CD4-positive, alpha-beta T cell treated with Interleukin-12 subunit alpha and Interleukin-12 subunit beta, for 1 hour (primary cell): ENCODE data around the gene BEAN1.
"Not testable (repeated sequence)": the region's sequence is repeated elsewhere in the genome, so short reads cannot be mapped to it uniquely, and the experiment has no call there.

Source experiments
- DNase-seq: peaks from one replicate; pipeline ENCODE4 v3.0.0-alpha.2; 2020

Gene BEAN1

DNA sequence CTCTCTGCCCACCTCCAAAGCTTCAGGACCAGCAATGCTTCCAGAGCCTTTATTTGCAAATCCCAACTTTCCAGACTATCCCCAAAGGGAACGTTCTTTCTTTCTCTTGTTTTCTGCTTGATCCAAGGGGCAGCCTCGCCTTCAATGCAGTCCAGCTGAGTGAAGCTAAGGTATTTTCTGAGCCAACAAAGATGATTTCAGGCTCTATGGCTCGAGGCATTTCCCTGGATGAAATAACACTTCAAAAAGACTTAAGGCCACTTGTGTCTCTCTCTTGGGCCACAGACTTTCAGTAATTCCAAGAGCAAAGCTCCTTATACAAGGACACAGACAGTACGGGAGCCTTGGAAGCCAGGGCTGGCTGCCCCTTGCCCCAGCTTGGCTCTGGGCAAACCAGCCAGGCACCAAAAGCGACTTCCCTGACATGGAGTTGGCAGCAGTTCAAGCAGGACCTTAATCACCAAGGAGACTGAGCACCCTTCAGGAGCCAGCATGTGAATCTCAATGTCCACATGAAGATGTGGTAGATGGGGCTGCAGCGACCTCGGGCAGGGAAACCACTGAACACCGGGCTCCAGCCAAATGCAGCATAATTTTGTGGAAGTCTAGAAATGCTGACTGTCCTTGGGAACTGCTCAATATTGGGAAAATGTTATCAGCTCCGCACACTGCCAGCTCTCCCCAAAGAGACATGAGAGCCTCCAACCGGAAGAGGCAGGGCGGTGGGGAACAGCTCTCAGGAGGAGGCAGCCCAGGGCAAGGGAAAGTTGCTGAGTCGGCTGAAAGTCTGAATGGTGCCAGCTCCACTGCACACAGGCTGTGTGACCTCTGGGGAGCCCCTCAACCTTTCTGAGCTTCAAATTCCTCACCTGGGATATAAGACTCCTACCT lies 83.9 kb downstream of the BEAN1 start:
- no peak for DNase-seq

GRCh38 chr16:66511602-66512271 lies 84.6 kb downstream of the BEAN1 start:
- DNase-seq: peak; percentile 22

- DNase-seq: no peak
These were observed 85.4 kb downstream of the BEAN1 start for GRCh38 chr16:66512272-66513110.

DNA sequence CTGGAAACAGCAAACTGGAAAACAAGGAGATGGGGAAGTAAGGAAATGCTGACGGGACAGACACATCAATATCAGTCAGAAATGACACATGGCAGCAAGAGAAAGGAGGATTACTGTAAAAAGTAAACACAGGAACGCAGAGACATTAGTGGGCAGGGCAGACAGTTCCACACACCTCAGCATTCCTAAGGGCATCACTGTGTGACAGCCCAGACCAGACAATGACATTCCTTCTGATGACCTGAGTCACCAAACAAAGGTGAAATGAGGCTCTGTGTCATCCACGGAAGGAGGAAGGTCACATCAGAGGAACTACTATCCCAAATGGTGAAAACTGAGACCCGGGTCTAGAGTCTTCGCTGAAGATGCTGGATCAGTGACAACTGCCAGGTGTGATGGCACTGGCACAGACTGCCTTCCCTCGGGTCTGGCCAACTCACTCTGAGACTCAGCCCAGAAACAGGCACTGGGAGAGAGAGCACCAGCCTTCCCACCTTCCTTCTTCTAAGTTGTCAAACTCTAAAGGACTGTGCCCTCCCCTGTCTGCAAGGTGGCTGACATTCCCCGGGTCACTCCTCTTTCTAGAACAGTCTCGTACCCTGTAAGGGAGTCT lies 86.1 kb downstream of the BEAN1 start:
- no peak for DNase-seq

GRCh38 chr16:66514391-66514790 lies 87.3 kb downstream of the BEAN1 start:
- not testable (repeated sequence) for DNase-seq

DNA sequence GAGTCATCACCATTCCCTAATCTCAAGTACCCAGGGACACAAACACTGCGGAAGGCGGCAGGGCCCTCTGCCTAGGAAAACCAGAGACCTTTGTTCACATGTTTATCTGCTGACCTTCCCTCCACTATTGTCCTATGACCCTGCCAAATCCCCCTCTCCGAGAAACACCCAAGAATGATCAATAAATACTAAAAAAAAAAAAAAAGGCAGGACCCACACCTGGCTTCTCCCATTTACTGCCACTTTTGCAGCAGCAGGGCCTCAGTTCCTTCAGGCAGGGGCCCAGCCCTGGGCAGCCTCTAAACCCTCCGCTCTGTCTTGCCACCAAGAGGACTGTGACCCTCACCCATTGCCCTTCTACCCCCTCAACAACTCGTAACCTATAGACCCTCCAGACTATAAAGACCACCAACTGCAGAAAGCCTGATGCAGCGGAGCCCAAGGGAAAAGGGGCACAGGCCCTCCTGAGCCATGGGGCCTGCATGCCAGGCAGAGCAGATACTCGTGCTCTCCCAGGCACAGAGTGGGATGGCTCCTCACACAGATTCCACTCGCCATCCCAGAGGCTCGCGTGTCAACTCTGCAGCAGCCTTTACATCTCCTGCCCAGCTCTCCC lies 88.0 kb downstream of the BEAN1 start:
- DNase-seq: not testable (repeated sequence)

DNA sequence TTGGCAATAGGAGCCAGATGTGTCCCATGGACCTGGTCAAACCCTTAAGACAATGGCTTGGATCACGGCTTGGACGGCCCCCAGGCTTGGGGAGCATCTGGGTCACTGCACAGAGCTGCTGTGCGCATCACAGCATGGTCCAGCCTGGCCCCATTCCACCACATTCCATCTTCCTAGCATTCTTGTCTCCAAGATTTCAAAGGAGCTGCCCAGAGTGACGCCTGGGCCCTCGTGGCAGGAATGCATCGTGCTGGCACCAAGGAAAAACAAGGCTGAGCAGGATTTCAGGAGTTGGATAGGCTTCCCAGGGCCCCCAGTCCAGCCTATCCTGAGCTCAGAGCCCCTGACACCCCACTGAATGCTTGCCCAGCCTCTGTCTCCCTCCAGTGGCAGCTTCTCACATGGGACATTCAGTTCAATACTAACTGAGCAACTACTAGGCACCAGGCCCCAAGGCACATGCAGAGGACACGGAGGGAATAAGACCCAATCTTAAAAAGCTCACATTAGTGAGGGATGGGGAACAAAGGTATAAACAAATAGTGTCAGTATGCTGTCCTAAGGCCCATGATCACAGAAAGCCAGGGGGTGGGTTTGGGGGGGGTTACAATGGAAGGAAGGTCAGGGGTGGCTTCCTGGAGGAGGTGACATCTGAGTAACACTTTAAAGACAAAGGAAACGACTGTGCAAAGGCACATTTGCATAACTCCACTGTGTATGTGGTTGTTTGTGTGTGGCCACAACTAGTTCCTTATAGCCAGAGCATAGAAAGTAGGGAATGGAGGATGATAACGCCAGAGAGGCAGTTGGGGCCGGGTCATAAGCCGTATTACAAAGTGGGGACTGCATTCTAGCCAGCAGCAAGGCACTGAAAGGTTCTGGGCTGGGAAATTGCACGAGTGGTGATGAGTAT lies 88.8 kb downstream of the BEAN1 start:
- DNase-seq: peak; percentile 23

DNA sequence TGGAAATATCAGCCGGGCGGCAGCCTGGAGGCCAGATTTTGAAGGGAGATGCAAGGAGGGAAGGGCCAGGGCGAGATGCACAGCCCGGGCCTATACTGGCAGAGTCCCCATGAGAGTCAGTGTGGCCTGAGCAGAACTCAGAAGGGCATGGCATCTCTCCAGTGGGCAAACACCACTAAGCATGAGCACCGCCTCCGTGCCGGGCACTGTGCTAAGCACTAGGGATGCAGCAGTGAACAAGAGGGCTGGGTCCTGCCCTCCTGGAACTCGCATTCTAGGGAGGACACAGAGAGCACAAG lies 89.4 kb downstream of the BEAN1 start:
- DNase-seq: no peak

- peak; percentile 86 for DNase-seq
These were observed 89.9 kb downstream of the BEAN1 start for GRCh38 chr16:66516808-66517585.

GRCh38 chr16:66517586-66518263 lies 90.6 kb downstream of the BEAN1 start:
- DNase-seq: no peak

DNA sequence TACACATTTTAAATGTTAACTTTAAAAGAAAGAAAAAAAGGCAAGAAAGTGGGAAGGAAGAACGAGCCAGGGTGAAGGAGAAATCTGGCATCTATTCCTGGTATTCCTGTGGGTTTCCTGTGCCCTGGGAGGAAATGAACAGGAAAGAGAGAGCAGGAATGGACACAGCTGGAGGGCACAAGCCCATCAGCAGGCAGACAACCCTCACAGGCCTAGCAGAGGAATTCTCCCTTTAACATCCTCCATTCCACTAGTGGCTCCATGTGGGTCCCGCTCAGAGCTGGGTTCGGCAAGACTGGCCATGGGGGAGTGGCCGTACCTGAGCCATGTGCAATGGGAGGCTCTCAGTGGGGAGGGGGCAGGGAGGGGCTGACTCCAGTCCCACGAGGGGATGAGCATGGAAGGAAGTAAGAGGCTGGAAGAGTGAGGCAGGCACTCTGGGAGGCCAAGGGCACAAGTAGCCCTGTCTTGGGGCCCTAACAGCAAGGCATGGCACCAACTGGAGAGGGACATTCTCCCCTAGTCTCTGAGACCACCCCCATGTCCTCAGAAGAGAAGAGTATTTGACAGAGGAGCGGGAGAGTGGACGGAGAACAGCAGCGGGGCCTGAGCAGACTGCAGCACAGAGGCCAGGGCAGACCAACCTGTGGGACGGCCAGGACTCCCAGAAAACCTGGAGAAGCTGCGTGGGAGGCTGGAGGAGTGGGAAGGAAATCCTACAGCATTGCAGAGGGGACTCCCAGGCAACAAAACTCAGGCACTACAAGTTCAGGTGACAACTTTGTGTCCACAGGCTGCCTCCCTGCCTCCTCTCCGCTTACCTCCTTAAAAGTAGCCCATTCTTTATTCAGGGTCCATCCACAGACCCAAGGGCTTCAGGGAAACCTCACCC lies 92.6 kb downstream of the BEAN1 start:
- no peak for DNase-seq

- DNase-seq: peak; percentile 21
These were observed 93.5 kb downstream of the BEAN1 start for GRCh38 chr16:66520406-66521170.

- DNase-seq: no peak
These were observed 94.2 kb downstream of the BEAN1 start for GRCh38 chr16:66521252-66521713.

DNA sequence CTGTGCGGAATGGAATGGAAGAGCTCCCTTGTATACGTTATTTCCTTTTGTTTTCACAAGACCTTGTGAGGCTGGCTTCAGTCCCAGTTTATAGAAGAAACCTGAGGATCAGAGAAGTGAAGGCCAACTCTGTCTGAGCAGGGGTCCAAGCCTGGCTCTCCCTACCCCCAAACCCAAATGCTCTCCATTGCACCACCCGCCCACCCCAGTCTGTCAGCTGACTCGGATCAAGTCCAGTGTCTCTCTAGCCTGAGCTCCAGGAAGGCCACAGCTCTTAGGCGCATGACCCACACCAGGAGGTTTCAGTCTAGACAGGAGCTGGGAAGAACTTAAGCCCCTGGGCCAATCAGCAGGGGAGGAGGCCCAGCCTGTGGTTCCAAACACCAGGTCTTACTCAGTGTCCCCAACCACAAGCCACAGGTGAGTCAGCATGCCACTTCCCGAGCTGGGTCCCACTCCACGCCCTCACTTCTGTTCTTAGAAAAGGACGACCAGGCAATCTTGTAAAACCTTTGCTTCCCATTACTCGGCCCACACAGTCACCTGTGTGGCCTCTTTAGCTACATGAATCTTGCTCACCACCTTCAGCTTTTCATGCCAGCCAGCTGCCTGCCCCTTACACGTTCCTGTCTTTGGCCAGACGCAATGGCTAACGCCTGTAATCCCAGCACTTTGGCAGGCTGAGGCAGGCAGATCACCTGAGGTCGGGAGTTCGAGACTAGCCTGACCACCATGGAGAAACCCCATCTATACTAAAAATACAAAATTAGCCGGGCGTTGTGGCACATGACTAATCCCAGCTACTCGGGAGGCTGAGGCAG lies 95.1 kb downstream of the BEAN1 start:
- peak; percentile 84 for DNase-seq

GRCh38 chr16:66522816-66523590 lies 95.9 kb downstream of the BEAN1 start:
- DNase-seq: no peak

GRCh38 chr16:66523861-66524354 lies 96.8 kb downstream of the BEAN1 start:
- peak; percentile 63 for DNase-seq
